GM21825 (cell line): ENCODE results near the gene PA2G4.

Experiments
- ATAC-seq: cut with Tn5 transposase; IDR thresholded peaks from one replicate; pipeline ENCODE4 v1.9.1; 2021; ENCODE audit warnings: mild to moderate bottlenecking, moderate library complexity; ENCODE audit not compliant: unreplicated experiment

PA2G4 gene

DNA sequence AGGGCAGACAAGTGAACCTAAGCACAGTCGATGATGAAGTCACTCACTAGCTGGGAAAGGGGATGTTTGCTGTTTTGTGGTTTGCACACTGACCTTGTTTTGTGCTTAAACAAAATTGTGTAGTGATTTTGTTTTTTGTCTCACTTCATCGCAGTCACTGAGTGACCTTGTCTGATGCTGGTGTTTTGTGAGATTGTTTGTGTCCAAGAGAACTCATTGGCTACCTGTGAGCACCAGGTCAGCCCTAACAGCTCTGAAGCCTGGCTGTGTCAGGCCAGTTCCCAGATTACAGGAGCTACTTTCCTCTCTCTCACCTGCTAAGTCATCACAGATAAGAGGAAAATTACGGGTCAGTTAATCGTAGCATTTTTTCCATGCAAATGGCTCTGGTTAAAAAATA lies 19.8 kb downstream of the PA2G4 start:
- ATAC-seq = no peak

DNA sequence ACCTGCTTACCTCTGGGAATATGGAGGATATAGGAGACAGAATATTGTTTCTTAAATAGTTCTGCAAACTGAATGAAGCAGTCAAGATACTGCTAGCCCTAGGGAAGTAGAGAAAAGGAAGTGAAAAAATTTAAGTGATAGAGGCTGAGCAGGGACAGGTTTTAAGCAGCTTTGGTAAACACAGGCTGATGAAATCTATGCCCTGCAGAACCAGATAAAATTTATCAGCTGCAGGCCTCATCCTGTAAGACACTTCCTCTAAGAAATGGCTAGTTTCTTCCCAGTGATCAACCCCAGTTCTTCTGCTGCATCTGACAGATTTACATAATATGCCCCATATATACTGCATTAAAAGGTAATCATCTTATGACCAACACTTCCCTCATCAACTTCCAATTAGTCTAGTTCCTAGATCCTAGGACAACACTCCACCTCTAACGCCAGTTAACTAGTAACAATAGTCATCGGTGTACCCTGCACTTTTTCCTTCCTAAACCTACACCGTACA lies 22.4 kb downstream of the PA2G4 start:
- no peak for ATAC-seq

DNA sequence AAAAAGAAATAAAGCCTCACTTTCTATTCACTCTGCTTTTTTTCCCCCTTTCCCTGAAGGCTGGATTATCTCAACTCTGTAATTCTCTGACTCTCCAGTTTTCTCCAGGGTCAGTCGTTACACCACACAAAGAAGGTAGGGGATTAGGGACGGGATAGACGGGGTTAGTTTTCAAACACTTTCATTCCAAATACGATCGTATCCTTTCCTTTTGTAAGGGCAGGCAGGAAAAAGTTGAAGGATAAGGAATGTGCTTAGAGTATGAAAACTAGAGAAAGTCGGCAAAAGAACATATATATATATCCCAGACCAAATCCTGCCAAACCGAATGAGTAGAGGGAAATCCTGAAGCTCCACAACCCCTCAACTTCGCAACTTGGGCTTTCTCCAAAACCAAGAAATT lies 23.1 kb downstream of the PA2G4 start:
- no peak for ATAC-seq

DNA sequence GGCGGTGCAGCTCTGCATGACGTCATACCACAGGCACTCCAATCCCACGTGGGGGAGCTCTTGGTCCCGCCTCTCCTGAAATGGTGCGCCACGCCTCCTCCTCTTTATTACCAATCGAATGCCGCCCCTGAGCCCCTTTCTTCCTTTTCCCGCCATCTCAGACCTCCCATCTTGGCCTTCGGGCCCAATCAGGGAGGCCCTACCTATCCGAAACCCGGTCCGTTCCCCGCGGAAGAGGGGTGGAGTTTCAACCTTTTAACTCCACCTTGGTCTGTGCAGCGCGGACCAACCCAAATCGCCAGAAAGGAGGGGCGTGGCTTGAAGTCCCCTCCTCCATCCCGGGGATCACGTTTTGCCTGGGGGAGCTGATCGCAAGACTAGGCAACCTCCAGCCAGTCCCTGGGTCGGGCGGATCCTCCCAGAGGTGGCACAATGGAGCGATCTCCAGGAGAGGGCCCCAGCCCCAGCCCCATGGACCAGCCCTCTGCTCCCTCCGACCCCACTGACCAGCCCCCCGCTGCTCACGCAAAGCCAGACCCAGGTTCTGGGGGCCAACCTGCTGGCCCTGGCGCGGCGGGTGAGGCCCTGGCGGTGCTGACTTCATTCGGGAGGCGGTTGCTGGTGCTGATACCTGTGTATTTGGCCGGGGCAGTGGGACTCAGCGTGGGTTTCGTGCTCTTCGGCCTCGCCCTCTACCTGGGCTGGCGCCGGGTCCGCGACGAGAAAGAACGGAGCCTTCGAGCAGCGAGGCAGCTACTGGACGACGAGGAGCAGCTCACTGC lies 23.7 kb downstream of the PA2G4 start, which contains the start of gene ESYT1:
Gene ESYT1 (plus strand): TSS at position 380 of the 782 bp plus-strand sequence. CDS start 53 bp downstream, at position 433.
- ATAC-seq = peak; percentile 88

DNA sequence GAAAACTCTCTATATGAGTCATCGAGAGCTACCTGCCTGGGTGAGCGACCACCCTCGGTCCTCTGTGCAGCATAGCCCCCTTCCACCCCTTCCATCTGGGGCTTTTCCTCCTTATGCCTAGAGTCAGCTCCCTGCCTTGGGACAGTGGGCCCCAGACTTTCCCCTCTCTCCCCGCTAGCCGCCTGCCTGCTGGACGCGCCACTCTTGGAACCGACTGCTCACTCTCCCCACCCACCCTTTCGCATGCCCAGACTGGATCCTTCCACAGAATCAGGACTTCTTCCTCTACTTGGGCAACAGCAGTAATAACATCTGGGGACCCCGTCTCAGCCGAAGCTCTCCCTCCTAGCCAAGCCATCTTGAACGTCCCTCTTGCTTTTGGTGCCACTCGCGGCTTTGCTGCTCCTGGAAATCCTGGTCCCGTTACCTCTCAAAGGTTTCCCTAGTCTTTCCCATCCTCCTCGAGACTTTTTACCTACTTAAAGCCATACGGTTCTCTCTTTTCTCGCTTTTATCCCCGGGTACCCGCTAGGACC lies 24.4 kb downstream of the PA2G4 start:
- ATAC-seq = no peak

DNA sequence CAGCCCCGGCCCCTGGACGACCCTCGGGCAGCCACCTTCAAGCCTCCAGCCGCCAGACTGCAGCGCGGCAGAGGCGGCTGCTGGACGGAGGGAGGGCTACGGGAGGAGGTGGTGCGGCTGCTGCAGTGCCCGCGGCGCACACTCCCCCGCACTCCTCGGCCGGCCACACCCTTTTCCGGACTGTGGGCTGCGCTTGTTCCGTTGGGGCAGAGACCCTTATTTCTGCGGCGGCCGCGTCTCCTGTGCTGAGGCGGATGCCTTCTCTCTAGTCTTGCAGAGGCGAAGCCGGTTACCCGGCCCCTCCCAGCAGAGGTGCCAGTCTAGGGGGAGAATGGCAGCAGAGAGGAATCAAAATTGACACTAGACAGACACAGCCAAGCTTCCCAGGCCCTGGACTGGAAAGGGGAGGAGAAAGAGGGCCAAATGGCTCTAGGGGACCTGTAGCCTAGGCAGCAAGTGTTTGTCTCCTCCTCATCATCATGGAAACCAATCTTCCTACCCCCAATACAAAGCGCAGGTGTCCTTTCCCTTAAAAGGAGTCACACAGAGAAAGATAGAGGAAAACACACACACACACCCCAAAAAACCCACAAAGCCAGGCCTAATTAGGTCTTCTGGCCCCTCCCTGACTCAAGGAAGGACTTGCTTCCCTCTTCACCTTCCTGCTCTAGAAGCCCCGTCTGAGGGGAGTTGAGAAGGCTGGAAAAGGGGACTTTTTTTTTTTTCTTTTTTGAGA lies 25.0 kb downstream of the PA2G4 start:
- no peak for ATAC-seq

DNA sequence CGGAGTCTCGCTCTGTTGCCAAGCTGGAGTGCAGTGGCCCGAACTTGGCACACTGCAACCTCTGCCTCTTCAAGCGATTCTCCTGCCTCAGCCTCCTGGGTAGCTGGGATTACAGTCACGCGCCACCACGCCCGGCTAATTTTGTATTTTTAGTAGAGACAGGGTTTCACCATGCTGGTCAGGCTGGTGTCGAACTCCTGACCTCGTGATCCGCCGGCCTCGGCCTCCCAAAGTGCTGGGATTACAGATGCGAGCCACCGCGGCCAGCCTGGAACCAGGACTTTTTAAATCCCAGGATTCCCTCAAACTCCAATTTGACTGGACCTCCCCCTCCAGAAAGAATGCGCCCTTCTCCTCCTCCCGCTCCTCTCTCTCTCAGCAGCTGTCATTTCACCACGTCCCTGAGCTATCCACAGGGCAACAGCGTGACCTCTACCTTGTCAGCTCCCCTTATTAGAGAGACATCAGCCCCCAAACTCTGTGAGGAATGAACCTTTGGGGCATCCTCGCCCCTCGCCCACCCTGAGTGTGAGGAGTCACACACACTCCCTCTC lies 25.7 kb downstream of the PA2G4 start:
- no peak for ATAC-seq

DNA sequence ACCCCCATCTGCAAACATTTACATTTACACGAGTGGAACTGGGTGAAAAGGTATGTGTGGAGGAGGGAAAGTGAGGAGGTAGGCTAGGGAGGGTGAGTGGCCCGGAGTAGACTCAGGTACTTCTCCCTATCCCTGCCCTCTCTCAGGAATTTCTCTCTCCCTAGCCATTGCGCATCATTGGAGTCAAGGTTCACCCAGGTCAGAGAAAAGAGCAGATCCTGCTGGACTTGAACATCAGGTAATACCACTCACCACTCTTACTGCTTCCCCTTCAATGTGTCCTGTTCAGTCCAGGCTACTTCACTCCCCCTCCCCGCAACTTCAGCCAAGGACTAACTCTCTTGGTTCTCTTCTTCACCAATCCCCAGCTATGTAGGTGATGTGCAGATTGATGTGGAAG lies 26.5 kb downstream of the PA2G4 start:
- no peak for ATAC-seq

DNA sequence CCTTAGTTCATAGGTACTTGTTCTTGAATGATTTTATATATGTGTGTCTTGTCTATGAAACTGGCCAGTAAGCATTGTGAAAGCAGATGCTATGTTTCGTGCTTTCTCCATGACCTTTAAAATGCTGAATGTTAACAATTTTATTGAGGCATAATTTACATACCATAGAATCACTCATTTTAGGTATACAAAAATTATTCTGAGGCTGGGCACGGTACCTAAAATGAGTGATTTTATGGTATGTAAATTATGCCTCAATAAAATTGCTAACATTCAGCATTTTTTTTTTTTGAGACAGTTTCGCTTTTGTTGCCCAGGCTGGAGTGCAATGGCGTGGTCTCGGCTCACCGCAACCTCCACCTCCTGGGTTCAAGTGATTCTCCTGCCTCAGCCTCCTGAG lies 30.5 kb downstream of the PA2G4 start:
- ATAC-seq = no peak

DNA sequence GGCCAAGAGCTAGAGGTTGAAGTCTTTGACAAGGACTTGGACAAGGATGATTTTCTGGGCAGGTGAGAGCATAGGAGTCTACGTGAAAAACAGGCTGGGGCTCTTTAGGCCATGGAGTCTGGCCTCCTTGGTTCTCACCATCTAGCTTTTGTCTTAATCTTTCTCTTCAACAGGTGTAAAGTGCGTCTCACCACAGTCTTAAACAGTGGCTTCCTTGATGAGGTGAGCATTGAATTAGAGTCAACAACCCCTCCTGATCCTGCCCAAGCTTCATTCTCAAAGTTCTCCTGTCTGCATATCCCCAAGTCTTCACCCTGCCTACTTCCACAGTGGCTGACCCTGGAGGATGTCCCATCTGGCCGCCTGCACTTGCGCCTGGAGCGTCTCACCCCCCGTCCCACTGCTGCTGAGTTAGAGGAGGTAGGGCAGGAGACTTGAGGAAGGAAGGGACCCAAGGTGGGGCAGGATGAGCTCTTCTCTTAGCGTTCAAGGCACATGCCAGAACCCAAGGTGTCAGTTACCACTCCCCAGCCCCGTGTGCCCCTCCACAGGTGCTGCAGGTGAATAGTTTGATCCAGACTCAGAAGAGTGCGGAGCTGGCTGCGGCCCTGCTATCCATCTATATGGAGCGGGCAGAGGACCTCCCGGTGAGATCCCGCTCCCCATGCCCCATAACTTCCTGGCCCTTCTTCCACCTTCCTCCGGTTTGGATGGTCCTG lies 33.7 kb downstream of the PA2G4 start:
- ATAC-seq = no peak

DNA sequence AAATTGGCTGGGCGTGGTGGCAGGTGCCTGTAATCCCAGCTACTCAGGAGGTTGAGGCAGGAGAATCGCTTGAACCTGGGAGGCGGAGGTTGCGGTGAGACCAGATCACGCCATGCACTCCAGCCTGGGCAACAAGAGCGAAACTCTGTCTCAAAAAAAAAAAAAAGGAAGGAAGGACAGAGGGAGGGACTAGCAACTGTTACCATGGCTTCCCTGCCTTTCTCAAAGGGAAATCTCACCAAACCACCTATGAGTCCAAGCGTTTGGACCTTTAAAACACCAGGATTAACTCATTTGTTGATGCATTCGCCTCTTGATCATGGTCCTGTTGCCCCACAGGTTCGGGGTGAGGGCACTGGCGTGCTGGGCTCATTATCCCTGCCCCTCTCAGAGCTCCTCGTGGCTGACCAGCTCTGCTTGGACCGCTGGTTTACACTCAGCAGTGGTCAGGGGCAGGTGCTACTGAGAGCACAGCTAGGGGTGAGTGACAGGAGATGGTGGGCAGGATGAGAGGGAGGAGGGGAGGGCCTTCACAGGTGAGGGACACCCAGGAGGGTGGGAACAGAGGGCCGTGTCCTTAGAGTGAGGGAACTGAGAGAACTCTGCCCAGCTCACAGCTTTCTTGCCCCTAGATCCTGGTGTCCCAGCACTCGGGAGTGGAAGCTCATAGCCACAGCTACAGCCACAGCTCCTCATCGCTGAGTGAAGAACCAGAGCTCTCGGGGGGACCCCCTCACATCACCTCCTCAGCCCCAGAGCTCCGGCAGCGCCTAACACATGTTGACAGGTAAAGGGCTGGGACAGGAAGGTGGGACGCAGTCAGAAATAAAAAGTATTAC lies 37.8 kb downstream of the PA2G4 start:
- no peak for ATAC-seq

DNA sequence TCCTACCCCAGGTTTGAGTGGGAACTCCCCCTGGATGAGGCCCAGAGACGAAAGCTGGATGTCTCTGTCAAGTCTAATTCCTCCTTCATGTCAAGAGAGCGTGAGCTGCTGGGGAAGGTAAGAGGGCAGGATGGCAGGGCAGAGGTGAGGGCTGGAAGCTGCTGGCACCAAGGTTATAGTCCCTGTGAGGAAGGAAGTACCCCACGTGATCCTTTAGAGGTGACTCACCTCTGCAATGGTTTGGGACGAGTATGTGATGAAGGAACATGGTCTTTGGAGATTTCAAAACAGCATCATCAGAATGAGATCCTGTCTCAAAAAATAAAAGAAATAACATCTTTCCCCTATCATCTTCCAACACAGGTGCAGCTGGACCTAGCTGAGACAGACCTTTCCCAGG lies 38.9 kb downstream of the PA2G4 start:
- no peak for ATAC-seq

DNA sequence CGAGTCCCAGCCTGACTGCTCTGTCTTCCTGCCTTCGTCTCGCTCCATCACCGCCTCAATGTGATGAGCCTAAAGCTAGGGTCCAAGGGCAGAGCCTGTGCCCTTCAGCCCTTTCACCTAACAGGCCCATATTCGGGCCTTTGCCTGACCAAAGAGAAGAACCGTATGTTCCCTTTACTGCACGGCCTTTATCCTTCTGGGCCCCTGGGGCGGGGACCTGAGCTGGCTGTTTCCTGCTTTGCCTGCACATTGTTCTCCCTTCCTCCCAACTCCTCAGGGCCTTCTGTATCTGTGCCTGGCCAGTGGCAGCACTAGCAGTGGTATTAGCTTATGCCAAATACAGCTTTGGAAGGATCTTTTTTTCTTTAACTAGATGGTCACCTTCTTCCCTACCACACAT lies 39.5 kb downstream of the PA2G4 start:
- no peak for ATAC-seq

DNA sequence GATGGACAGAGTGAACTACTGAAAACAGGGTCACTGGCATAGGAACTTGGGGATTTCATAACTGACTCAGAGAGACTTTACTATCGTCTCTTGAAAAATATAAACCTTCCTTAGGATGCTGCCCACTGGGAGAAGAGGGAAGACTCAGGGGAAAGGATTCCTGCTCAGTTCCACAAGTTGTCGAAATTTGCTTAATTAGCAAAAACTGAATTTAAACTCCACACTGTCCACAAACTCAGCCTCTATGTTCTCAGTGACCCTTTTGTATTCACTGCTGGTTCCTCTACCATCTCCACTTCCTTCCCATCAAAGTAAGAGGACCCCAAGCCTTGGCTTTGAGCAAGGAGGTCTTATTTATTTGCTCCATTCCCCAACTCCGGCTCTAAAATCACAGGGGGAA lies 40.9 kb downstream of the PA2G4 start:
- ATAC-seq = no peak

DNA sequence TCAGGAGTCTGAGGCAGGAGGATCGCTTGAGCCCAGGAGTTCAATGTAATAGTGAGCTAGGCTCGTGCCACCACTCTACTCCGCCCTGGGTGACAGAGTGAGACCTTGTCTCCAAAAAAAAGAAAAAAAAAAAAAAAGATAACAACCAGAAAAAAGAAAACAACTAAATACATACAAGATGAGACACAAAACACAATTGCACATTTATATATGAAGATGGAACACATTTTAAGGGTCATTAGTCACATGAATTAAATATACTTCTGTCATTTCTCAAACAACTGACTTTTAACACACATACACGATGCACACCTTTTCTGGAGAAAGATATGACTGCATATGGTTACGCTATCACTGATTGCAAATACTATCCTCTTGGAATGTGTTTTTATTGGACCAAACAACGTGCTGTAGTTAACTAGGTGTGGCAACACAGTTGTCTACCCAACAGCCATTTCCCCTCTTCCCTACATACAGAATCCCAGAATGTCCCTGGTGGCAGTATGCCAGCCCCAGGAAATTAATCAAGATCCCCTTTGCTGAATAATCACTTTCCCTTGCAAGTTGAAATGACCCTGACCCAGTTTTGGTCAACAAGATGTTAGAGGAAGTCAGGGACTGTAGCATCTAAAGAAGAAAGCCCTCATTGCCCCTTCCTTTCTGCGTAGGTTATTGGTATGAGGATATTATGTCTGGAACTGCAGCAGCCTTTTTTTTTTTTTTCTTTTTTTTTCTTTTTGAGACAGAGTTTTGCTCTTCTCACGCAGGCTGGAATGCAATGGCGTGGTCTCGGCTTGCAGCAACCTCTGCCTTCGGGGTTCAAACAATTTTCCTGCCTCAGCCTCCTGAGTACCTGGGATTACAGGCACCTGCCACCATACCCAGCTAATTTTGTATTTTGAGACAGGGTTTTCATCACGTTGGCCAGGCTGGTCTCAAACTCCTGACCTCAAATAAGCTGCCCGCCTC lies 42.4 kb downstream of the PA2G4 start:
- no peak for ATAC-seq

DNA sequence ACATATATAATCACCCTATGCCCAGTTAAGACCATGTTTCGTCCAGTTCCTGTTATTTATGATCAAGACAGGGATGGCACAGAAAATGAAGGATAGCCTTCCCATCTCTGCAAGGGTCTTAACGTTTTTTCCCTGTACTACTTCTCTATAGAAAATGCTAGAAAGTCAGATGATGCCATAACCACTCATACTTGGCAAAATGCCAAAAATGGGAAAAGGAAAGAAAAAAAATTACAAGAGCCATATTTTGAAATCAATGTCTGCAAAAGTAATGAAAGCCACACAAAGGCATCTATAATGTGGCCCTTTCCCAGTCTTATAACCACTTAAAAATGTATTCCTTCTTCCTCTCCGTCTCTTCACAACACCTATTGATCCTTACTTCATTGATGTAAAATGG lies 46.2 kb downstream of the PA2G4 start:
- ATAC-seq = no peak

DNA sequence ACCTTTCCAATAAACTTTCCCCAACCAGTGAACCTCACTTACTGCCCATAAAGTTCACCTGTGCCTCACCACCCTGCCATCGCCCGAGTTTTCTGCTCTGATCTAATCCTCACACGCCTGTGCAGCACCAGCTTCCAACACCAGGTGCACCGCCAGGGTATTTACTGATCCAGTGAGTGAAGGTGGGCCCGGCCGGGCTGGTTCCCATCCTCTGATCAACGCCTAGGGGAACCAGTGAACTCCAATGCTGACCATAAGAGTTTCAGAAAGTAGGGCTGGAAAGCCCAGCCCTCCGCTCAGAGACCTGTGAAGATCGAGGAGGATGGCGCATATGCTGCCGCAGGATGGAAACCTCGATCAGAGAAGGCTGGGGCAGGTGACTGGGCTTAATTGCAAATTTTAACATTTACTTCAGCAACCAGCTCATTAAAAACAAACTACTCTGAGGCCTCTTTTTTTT lies 47.3 kb downstream of the PA2G4 start:
- peak; percentile 37 for ATAC-seq

DNA sequence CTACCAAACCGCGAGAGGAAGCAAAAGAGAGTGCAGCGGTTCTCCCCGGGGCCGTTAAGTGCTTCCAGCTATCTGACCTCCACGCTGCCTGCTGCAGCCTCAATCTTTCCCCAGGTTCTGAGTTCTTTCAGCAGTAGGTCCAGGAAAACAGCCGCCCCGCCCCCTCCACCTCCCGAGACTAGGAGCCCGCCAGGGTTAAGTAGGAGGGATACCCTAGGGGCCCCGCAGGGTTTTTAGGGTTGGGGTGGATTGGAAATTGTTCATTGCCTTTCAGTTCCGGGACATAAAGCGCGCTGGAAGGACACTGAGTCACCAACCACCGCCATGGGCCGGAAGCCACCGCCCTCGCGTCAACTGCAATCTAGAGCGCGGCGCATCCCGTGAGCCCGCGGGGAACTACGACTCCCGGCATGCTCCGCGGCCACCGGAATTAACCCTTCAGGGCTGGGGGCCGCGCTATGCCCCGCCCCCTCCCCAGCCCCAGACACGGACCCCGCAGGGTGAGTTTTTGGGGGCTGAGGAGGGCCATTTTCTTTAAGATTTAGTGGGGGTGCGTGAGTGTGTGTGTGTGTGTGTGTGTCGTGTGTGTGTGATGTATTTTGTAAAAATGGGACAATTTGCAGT lies 47.9 kb downstream of the PA2G4 start, which contains the start of gene MYL6B:
Gene MYL6B (plus strand): TSS at position 456 of the 624 bp plus-strand sequence. CDS start 1,332 bp downstream, outside the sequence.
- ATAC-seq = peak; percentile 84
